Glutamatergic neuron (in vitro differentiated cells): Measurements from ENCODE around the gene NEURL1. TPM values are rescaled to one million over a fixed set of nuclear protein-coding genes. Genes with fewer than 3 reads are reported as not detected.
"Not testable (repeated sequence)": the region's sequence is repeated elsewhere in the genome, so short reads cannot be mapped to it uniquely, and the experiment has no call there.

Source experiments
- DNase-seq: peaks from one replicate; pipeline ENCODE4 v3.0.0; 2022
- H3K27ac Mint-ChIP-seq: one replicate; pipeline ENCODE4 v1.8.0; 2020; ENCODE audit warnings: mild to moderate bottlenecking, mixed read lengths, inconsistent platforms; ENCODE audit not compliant: unreplicated experiment
- H3K27me3 Mint-ChIP-seq: one replicate; pipeline ENCODE4 v1.8.0; 2020; ENCODE audit warnings: mild to moderate bottlenecking, moderate library complexity, mixed read lengths, inconsistent platforms; ENCODE audit not compliant: unreplicated experiment
- H3K36me3 Mint-ChIP-seq: one replicate; pipeline ENCODE4 v1.8.0; 2020; ENCODE audit warnings: mild to moderate bottlenecking, mixed read lengths, inconsistent platforms; ENCODE audit not compliant: unreplicated experiment
- H3K4me1 Mint-ChIP-seq: one replicate; pipeline ENCODE4 v1.8.0; 2020; ENCODE audit warnings: mild to moderate bottlenecking, low read depth, mixed read lengths, inconsistent platforms; ENCODE audit not compliant: unreplicated experiment
- H3K4me3 Mint-ChIP-seq: one replicate; pipeline ENCODE4 v1.8.0; 2020; ENCODE audit warnings: mild to moderate bottlenecking, mixed read lengths, inconsistent platforms; ENCODE audit not compliant: unreplicated experiment
- H3K9me3 Mint-ChIP-seq: one replicate; pipeline ENCODE4 v1.8.0; 2020; ENCODE audit warnings: mild to moderate bottlenecking, moderate library complexity, mixed read lengths, inconsistent platforms; ENCODE audit not compliant: unreplicated experiment
- total RNA-seq: library from RNA; stranded (reverse); fragmentation: NEBNext Ultra II Directional; extraction: Animal tissue kit (Norgen Biotek cat#: 25700); gene quantifications from one replicate; pipeline ENCODE4 v1.2.1, GENCODE V29; 2021; ENCODE audit not compliant: unreplicated experiment
- TF ChIP-seq, protein P1 (sequence below): fragments of 200-600 bp; sonication (generic); IDR thresholded peaks from one replicate; pipeline ENCODE4 v1.5.0; 2021; ENCODE audit not compliant: partially characterized antibody, unreplicated experiment

The NEURL1 gene
- total RNA-seq, 1 donor from 2014 or later, result 3.1 TPM

DNA sequence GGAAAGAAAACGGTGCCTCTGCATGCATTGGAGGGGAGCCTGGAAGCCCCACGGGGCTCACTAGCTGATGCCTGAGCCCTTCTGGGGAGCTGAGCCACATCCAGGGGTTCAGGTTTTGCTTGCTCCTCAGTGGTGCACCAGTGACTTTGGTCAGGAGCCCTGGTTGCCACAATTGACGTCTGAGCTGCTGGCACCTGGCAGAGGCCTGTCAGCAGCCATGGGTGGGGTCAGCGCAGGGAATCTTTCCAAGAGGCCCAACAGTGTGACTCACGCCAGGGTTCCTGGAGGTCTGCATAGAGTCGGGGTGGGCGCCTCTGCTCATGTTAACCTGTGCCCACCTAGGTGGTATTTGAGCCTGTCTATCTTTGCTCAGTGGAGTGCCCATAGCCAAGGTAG lies 138.7 kb downstream of the NEURL1 start:
- peaks cover 3% of the 10 kb centered on the region for H3K27me3 Mint-ChIP-seq
- H3K4me1 Mint-ChIP-seq, result peaks cover 8% of the 10 kb centered on the region
- H3K4me3 Mint-ChIP-seq, result no peak overlapping the region
- TF ChIP-seq, protein P1, sequence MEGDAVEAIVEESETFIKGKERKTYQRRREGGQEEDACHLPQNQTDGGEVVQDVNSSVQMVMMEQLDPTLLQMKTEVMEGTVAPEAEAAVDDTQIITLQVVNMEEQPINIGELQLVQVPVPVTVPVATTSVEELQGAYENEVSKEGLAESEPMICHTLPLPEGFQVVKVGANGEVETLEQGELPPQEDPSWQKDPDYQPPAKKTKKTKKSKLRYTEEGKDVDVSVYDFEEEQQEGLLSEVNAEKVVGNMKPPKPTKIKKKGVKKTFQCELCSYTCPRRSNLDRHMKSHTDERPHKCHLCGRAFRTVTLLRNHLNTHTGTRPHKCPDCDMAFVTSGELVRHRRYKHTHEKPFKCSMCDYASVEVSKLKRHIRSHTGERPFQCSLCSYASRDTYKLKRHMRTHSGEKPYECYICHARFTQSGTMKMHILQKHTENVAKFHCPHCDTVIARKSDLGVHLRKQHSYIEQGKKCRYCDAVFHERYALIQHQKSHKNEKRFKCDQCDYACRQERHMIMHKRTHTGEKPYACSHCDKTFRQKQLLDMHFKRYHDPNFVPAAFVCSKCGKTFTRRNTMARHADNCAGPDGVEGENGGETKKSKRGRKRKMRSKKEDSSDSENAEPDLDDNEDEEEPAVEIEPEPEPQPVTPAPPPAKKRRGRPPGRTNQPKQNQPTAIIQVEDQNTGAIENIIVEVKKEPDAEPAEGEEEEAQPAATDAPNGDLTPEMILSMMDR, result no peak
- H3K9me3 Mint-ChIP-seq, result peaks cover 3% of the 10 kb centered on the region
- DNase-seq, result no peak
- no peak overlapping the region for H3K27ac Mint-ChIP-seq
- no peaks in the 10 kb centered on the region for H3K36me3 Mint-ChIP-seq

DNA sequence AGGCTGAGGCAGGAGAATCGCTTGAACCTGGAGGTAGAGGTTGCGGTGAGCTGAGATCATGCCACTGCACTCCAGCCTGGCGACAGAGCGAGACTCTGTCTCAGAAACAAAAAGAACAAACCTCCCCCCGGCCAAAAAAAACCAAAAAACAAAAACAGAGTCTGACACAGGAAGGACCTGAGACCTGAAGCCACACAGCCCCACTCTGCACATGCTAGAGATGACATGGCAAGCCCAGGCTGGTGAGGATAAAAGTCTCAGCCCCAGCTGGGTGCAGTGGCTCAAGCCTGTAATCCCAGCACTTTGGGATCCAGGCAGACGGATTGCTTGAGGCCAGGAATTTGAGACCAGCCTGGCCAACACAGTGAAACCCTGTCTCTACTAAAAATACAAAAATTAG lies 139.4 kb downstream of the NEURL1 start:
- H3K36me3 Mint-ChIP-seq, H3K9me3 Mint-ChIP-seq, H3K27me3 Mint-ChIP-seq, DNase-seq, H3K4me3 Mint-ChIP-seq, H3K27ac Mint-ChIP-seq: not testable (repeated sequence)
- H3K4me1 Mint-ChIP-seq, result peaks cover 10% of the 10 kb centered on the region

- no peak for DNase-seq
- peaks cover 3% of the 10 kb centered on the region for H3K9me3 Mint-ChIP-seq
- peaks cover 12% of the 10 kb centered on the region for H3K4me1 Mint-ChIP-seq
- H3K27me3 Mint-ChIP-seq, result peaks cover 3% of the 10 kb centered on the region
- no peaks in the 10 kb centered on the region for H3K36me3 Mint-ChIP-seq
- H3K4me3 Mint-ChIP-seq, result no peak overlapping the region
- no peak overlapping the region for H3K27ac Mint-ChIP-seq
- TF ChIP-seq, protein P1, result no peak
Measured at GRCh38 chr10:103633846-103634245, 140.3 kb downstream of the NEURL1 start.

- TF ChIP-seq, protein P1, result no peak
- H3K4me1 Mint-ChIP-seq, result peaks cover 18% of the 10 kb centered on the region
- no peak overlapping the region for H3K4me3 Mint-ChIP-seq
- DNase-seq, result no peak
- no peak overlapping the region for H3K27ac Mint-ChIP-seq
- peaks cover 2% of the 10 kb centered on the region for H3K27me3 Mint-ChIP-seq
- H3K9me3 Mint-ChIP-seq, result peaks cover 3% of the 10 kb centered on the region
- no peaks in the 10 kb centered on the region for H3K36me3 Mint-ChIP-seq
Measured at GRCh38 chr10:103635580-103635979, 142.1 kb downstream of the NEURL1 start.

DNA sequence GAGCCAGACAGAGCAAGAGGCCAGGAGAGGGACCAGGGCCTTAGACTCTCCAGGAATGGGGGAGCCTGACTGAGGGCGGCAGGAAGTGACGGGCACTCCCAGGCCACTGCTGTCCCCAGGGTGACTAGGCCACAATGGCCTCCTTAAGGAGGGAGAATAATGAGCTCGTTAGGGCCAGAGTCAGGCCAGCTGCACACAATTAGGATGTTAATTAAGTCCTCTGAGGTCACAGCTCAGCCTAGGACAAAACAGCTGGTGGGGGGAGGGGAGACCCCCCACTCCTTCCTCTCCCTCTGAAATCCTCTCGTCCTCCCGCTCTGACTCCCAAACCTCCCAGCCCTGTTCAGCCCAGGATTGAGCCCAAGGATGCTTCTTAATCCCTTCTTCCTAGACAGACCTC lies 143.0 kb downstream of the NEURL1 start:
- peak; percentile 46 for DNase-seq
- H3K4me1 Mint-ChIP-seq, result peaks cover 23% of the 10 kb centered on the region
- TF ChIP-seq, protein P1, result no peak
- H3K9me3 Mint-ChIP-seq, result peaks cover 3% of the 10 kb centered on the region
- H3K27ac Mint-ChIP-seq, result peak overlapping the region; percentile 76
- H3K36me3 Mint-ChIP-seq, result no peaks in the 10 kb centered on the region
- H3K4me3 Mint-ChIP-seq, result peak overlapping the region; percentile 61
- peaks cover 2% of the 10 kb centered on the region for H3K27me3 Mint-ChIP-seq

DNA sequence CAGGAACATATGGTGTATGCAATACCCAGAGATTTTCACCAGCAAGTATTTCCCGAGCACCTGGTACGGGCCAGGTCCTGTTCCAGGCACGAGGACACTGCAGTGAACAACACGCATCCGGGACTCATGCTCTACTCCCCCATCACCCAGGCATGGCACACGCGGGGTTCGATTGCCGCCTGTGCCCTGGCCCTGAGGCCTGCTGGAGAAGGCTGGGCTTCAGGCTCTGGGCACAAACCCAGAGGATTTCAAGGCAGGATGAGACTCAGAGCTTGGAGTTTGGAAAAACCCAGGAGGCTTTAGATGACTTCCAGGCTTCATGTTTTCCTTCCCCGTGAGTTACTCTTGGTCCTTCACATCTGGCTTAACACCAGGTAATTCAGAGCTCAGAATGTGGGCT lies 143.5 kb downstream of the NEURL1 start:
- Mint-ChIP-seq H3K4me3 (peak overlapping the region; percentile 61), H3K9me3 (peaks cover 3% of the 10 kb centered on the region), H3K36me3 (no peaks in the 10 kb centered on the region), H3K27ac (peak overlapping the region; percentile 76), H3K27me3 (peaks cover 2% of the 10 kb centered on the region), H3K4me1 (peaks cover 23% of the 10 kb centered on the region)
- TF ChIP-seq, protein P1, result no peak
- DNase-seq, result no peak
